Gastroesophageal sphincter (tissue), 3 donors: Measurements from ENCODE around the gene TMEM138.

Experiments used
- POLR2A ChIP-seq, 2 donors: fragments of 450-650 bp; IDR thresholded peaks; one replicate each; pipeline ENCODE4 v1.6.1; 2017; ENCODE audit warnings: antibody characterized with exemption in 2 of 2, mild to moderate bottlenecking in 2 of 2, moderate library complexity in 1 of 2
- TF ChIP-seq, protein P1 (sequence below), 4 experiments: fragments of 200-600 bp in 2 of 4; fragments of 450-650 bp in 2 of 4; sonication (generic) in 1 of 4; IDR thresholded peaks; one replicate each; pipeline ENCODE4 v1.5.1; 2017 to 2019; ENCODE audit warnings: antibody characterized with exemption in 4 of 4, mild to moderate bottlenecking in 2 of 4, moderate library complexity in 2 of 4

DNA sequence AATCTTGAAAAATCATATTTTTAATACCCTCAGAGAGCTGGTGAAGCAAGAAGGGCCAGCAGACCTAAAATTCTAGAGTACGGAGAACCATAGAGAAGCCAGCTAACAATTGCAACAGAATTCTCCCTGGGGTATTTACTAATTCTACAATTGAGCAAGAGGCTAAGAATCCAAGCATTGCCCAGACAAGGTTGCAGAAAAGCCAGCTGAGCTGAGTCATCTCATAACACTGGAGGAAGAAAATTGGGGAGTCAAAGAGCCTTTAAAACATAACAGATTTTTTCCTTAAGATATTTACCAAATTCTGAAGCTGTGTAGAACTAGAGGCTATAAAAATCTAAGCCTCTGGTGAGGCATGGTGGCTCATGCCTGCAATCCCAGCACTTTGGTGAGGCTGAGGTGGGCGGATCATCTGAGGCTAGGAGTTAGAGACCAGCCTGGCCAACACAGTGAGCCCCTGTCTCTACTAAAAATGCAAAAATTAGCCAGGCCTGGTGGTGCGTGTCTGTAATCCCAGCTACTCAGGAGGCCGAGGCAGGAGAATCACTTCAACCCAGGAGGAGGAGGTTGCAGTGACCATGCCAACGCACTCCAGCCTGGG is 16.6 kb downstream of the TMEM138 start:
- no peak for TF ChIP-seq POLR2A (IDR thresholded peaks at IDR 0.05)
- TF ChIP-seq, protein P1, sequence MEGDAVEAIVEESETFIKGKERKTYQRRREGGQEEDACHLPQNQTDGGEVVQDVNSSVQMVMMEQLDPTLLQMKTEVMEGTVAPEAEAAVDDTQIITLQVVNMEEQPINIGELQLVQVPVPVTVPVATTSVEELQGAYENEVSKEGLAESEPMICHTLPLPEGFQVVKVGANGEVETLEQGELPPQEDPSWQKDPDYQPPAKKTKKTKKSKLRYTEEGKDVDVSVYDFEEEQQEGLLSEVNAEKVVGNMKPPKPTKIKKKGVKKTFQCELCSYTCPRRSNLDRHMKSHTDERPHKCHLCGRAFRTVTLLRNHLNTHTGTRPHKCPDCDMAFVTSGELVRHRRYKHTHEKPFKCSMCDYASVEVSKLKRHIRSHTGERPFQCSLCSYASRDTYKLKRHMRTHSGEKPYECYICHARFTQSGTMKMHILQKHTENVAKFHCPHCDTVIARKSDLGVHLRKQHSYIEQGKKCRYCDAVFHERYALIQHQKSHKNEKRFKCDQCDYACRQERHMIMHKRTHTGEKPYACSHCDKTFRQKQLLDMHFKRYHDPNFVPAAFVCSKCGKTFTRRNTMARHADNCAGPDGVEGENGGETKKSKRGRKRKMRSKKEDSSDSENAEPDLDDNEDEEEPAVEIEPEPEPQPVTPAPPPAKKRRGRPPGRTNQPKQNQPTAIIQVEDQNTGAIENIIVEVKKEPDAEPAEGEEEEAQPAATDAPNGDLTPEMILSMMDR (IDR thresholded peaks at IDR 0.05): no peak
